Panc1 (cell line): Measurements from ENCODE around the gene KTI12. TPM values are rescaled to one million over a fixed set of nuclear protein-coding genes. Genes with fewer than 3 reads are reported as not detected.

ENCODE experiments used
- ATAC-seq: fragments of 200-7000 bp; cut with Tn5 transposase; 2 replicates; pipeline ENCODE4 v1.9.1; 2020; ENCODE audit warnings: mild to moderate bottlenecking, moderate library complexity
- BruUV-seq: library from RNA; stranded (reverse); fragments of 400-500 nt; replicated peaks from 2 replicates; lab custom pipeline; 2021; lab: Mats Ljungman, UMichigan
- CTCF ChIA-PET: fragments of 300-600 bp; sonication (Branson Sonifier 250); formaldehyde crosslinking; loops from one replicate; lab custom pipeline; 2022; ENCODE audit warnings: antibody characterized with exemption; lab: Charles Lee
- POLR2A ChIA-PET: fragments of 300-600 bp; sonication (Branson Sonifier 250); formaldehyde crosslinking; loops from one replicate; lab custom pipeline; 2022; ENCODE audit warnings: antibody characterized with exemption; lab: Charles Lee
- DNase-seq: peaks from one replicate; pipeline ENCODE4 v3.0.0-alpha.2; 2010; ENCODE audit warnings: low read depth, low spot score
- H3K27ac ChIP-seq: 2 replicates; pipeline ENCODE4 v1.5.1; 2011; ENCODE audit warnings: mild to moderate bottlenecking, low read length, inconsistent platforms
- H3K27me3 ChIP-seq: fragments of 200-500 bp; sonication (Bioruptor generic); 2 replicates; pipeline ENCODE4 v1.6.0; 2014; ENCODE audit warnings: low read length, inconsistent platforms; ENCODE audit not compliant: control insufficient read depth, insufficient read depth
- H3K36me3 ChIP-seq: fragments of 200-500 bp; sonication (Bioruptor generic); 2 replicates; pipeline ENCODE4 v1.5.1; 2014; ENCODE audit warnings: inconsistent platforms, mild to moderate bottlenecking, low read length, moderate library complexity; ENCODE audit not compliant: control insufficient read depth, insufficient read depth
- H3K4me1 ChIP-seq: 2 replicates; pipeline ENCODE4 v1.5.1; 2011; ENCODE audit warnings: inconsistent platforms, mild to moderate bottlenecking, low read length, moderate library complexity; ENCODE audit not compliant: control insufficient read depth, insufficient read depth
- H3K4me3 ChIP-seq, 2 experiments: 2 replicates each; pipeline ENCODE4 v1.5.1; 2011 to 2012; ENCODE audit warnings: low read depth in 2 of 2, low read length in 2 of 2, mild to moderate bottlenecking in 2 of 2, inconsistent platforms in 1 of 2, moderate library complexity in 1 of 2
- H3K9me3 ChIP-seq: fragments of 200-500 bp; sonication (Bioruptor generic); 2 replicates; pipeline ENCODE4 v1.5.1; 2014; ENCODE audit warnings: low read depth, mild to moderate bottlenecking, inconsistent platforms, low read length, moderate library complexity; ENCODE audit not compliant: control insufficient read depth, insufficient read depth
- CTCF ChIP-seq: fragments of 450-650 bp; IDR thresholded peaks from 2 replicates; pipeline ENCODE4 v1.5.1; 2017; ENCODE audit warnings: mild to moderate bottlenecking
- POLR2AphosphoS5 ChIP-seq: IDR thresholded peaks from 2 replicates; pipeline ENCODE4 v1.6.1; 2012; ENCODE audit warnings: mild to moderate bottlenecking, low read depth, low read length, moderate library complexity
- REST ChIP-seq, 2 experiments: IDR thresholded peaks; 2 replicates each; pipeline ENCODE4 v1.6.1; 2011 to 2012; ENCODE audit warnings: low read depth in 2 of 2, control low read depth in 1 of 2, low read length in 1 of 2, mild to moderate bottlenecking in 1 of 2, moderate library complexity in 1 of 2; ENCODE audit not compliant: insufficient read depth in 1 of 2
- SIN3A ChIP-seq: IDR thresholded peaks from 2 replicates; pipeline ENCODE4 v1.6.1; 2012; ENCODE audit warnings: low read depth, mild to moderate bottlenecking, low read length, moderate library complexity, borderline replicate concordance; ENCODE audit not compliant: insufficient read depth
- TCF7L2 ChIP-seq: IDR thresholded peaks from 2 replicates; pipeline ENCODE4 v1.6.1; 2011; ENCODE audit warnings: mild to moderate bottlenecking, low read depth, low read length, inconsistent platforms
- in situ Hi-C: cut with HindIII; loops from 2 replicates; pipeline ENCODE4 v1.10.0; 2016; ENCODE audit warnings: low sequenced_read_pairs, low pct_unique_long_range_greater_than_20kb
- intact Hi-C: fragments of 100-400 bp; cut with micrococcal nuclease; formaldehyde crosslinking; loops from one replicate; pipeline ENCODE4 v1.10.0; 2022; ENCODE audit not compliant: unreplicated experiment
- total RNA-seq: library from RNA; stranded (reverse); gene quantifications from one replicate; pipeline ENCODE4 v1.2.1, GENCODE V29; 2021; ENCODE audit not compliant: unreplicated experiment

KTI12 gene
- total RNA-seq, 1 experiment from 2014 or later: 13.1 TPM

GRCh38 chr1:52056163-52056936 lies 22.7 kb upstream of the KTI12 start, which contains the start of gene BTF3L4:
Gene BTF3L4, plus strand, starts transcription at chr1:52056295. Its CDS starts 3,553 bp downstream, at chr1:52059848.
- no peak for TF ChIP-seq CTCF
- no peak; the same call in 1 of the 2 replicates for TF ChIP-seq SIN3A
- TF ChIP-seq POLR2AphosphoS5: peak; percentile 75
- no peak for TF ChIP-seq TCF7L2
- TF ChIP-seq REST (IDR thresholded peaks at IDR 0.05; ENCODE audit: insufficient read depth in 1 of 2, low read depth in 2 of 2, low read length in 1 of 2): no peak
- in situ Hi-C loops: no loop called here
- H3K27me3 ChIP-seq: no peaks in the 10 kb centered on the region
- H3K27ac ChIP-seq: peak within 1 kb of the TSS; percentile 100
- H3K36me3 ChIP-seq: peaks cover 38% of the 10 kb centered on the region
- CTCF ChIA-PET: no interaction called here
- H3K4me3 ChIP-seq: peak within 1 kb of the TSS; percentile 100
- POLR2A ChIA-PET: interaction anchor here (1.2 kb wide), 1 partner anchor 27 kb away, joined by 4 read pairs; no protein-coding TSS in a partner anchor
- DNase-seq (no peak), ATAC-seq (peak; percentile 96)
- peaks cover 25% of the 10 kb centered on the region for H3K4me1 ChIP-seq
- intact Hi-C loops: no loop called here
- H3K9me3 ChIP-seq: no peaks in the 10 kb centered on the region
- no TSS peak for BruUV-seq

- BruUV-seq: no TSS peak
- intact Hi-C loops: no loop called here
- CTCF ChIA-PET: interaction anchor here (0.6 kb wide), 1 partner anchor 62 kb away, joined by 4 read pairs; no protein-coding TSS in a partner anchor
Observed at GRCh38 chr1:52055866-52056162, 22.2 kb upstream of the KTI12 start.

More at GRCh38 chr1:52055866-52056162, 22.2 kb upstream of the KTI12 start:
- Histone ChIP-seq H3K4me1 (peaks cover 25% of the 10 kb centered on the region), H3K4me3 (peak overlapping the region; percentile 100), H3K27ac (peak overlapping the region; percentile 100), H3K36me3 (peaks cover 38% of the 10 kb centered on the region), H3K9me3 (no peaks in the 10 kb centered on the region), H3K27me3 (no peaks in the 10 kb centered on the region)
- ATAC-seq (no peak), DNase-seq (peak; percentile 71)
- TF ChIP-seq CTCF: no peak
- TF ChIP-seq SIN3A: no peak
- no peak for TF ChIP-seq POLR2AphosphoS5
- TF ChIP-seq REST (IDR thresholded peaks at IDR 0.05; ENCODE audit: insufficient read depth in 1 of 2, low read depth in 2 of 2, low read length in 1 of 2): no peak
- TF ChIP-seq TCF7L2: no peak
- in situ Hi-C loops: no loop called here
- POLR2A ChIA-PET: interaction anchor here (1.2 kb wide), 1 partner anchor 26 kb away, joined by 4 read pairs; no protein-coding TSS in a partner anchor
